ENCODE results near the gene TPRA1. TPM values are rescaled to one million over a fixed set of nuclear protein-coding genes. Genes with fewer than 3 reads are reported as not detected.

TPRA1 gene
- total RNA-seq, 1 donor from 2014 or later = 54.0 TPM

DNA sequence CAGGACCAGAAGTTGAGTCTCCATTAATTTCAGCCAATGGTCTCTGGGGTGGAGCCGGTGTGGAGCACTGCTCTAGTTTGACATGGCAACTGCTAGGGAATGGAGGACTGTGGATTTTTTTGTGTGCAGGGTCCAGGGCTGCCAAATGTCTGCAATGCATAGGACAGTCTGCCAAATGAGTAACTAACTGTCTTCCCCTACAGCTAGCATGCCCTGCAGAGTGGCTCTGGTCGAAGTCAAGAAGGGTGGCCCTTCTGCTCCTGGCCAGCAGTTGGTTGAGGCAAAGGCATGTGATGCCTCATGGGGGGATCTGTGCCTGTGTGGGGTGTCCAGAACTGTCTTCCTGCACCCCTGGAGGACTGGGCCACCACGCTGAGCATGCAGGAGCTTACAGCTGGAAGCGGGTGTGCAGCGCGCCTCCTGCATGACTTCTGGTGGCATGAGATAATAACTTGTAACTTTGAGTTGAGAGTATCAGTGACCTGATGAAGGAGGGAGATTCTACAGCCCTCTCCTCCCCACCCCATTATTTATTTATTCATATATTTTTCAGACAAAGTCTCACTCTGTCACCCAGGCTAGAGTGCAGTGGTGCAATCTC is 4.6 kb downstream of the TPRA1 start:
- DNase-seq (ENCODE audit: extremely low spot score in 2 of 2) = no peak
- intact Hi-C loops (cut with DNase I) = no loop called here
- H3K27me3 ChIP-seq = no peaks in the 10 kb centered on the region
- TF ChIP-seq POLR2AphosphoS5 (IDR thresholded peaks at IDR 0.05; ENCODE audit: insufficient read depth in 1 of 2, low read depth in 1 of 2) (no peak), POLR2A (IDR thresholded peaks at IDR 0.05) (no peak)
- TF ChIP-seq, protein P1, sequence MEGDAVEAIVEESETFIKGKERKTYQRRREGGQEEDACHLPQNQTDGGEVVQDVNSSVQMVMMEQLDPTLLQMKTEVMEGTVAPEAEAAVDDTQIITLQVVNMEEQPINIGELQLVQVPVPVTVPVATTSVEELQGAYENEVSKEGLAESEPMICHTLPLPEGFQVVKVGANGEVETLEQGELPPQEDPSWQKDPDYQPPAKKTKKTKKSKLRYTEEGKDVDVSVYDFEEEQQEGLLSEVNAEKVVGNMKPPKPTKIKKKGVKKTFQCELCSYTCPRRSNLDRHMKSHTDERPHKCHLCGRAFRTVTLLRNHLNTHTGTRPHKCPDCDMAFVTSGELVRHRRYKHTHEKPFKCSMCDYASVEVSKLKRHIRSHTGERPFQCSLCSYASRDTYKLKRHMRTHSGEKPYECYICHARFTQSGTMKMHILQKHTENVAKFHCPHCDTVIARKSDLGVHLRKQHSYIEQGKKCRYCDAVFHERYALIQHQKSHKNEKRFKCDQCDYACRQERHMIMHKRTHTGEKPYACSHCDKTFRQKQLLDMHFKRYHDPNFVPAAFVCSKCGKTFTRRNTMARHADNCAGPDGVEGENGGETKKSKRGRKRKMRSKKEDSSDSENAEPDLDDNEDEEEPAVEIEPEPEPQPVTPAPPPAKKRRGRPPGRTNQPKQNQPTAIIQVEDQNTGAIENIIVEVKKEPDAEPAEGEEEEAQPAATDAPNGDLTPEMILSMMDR (IDR thresholded peaks at IDR 0.05) = no peak
- no peak overlapping the region for H3K4me3 ChIP-seq
- H3K4me1 ChIP-seq = peaks cover 56% of the 10 kb centered on the region
- H3K36me3 ChIP-seq = no peaks in the 10 kb centered on the region
- H3K9me3 ChIP-seq = no peaks in the 10 kb centered on the region
- peak overlapping the region; percentile 70 for H3K27ac ChIP-seq

DNA sequence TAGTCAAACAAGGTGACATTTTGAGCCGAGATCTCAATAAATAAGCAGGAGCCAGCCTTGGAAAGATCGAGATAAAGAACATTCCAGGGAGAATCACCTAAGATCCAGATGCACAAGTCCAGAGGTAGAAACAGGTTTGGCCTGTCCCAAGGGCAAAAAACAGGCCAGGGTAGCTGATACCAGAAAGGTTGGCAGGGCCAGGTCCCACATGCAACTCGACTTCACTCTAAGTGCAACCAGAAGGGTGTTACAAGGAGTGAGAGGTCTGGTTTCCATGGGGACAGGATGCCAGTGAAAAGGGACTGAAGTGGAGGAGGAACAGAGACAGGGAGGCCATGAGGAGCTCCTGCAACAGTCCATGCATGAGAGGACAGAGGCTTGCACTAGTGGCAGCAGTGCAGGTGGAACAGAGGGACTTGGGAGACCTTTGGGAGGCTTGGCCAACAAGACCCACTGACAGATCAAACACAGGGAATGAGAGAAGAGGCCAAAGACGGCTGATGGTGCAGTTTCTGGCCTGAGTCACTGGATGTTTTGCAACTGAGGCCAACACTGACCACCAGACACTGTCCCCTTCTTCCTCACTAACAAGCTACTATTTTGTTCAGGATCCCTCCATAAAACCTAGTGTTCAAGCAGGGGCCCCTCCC is 5.2 kb downstream of the TPRA1 start:
- Histone ChIP-seq H3K4me3 (no peak overlapping the region), H3K4me1 (peaks cover 63% of the 10 kb centered on the region), H3K36me3 (no peaks in the 10 kb centered on the region), H3K9me3 (no peaks in the 10 kb centered on the region), H3K27ac (peak overlapping the region; percentile 70), H3K27me3 (no peaks in the 10 kb centered on the region)
- no peak for DNase-seq (ENCODE audit: extremely low spot score in 2 of 2)
- TF ChIP-seq POLR2A (IDR thresholded peaks at IDR 0.05) = no peak
- TF ChIP-seq, protein P1 (IDR thresholded peaks at IDR 0.05) = no peak
- intact Hi-C loops (cut with DNase I) = no loop called here

DNA sequence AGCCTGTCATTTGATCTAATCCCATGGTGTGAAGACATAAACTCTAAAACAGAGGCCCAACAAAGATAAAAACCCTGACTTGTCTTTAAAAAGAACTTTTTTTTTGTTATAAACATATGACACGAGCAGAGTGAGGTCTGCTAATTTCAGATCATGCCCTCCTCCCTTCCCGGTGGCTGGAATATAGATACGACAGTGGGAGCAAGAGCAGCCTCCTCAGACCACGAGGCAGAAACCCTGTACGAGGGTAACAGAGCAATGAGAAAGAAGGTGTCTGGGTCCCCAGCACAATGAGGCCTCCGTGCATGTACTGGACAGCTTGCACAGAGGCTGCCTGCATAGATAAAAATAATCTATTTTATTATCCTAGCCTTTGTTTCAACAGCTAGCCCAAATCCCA is 5.8 kb downstream of the TPRA1 start:
- intact Hi-C loops (cut with DNase I) = no loop called here
- TF ChIP-seq, protein P1 (IDR thresholded peaks at IDR 0.05) = no peak
- TF ChIP-seq POLR2A (IDR thresholded peaks at IDR 0.05) = no peak
- Histone ChIP-seq H3K4me1 (peaks cover 68% of the 10 kb centered on the region), H3K27me3 (no peaks in the 10 kb centered on the region), H3K4me3 (no peak overlapping the region), H3K36me3 (peaks cover 0 to 3% of the 10 kb centered on the region in 2 donors), H3K27ac (no peak overlapping the region), H3K9me3 (no peaks in the 10 kb centered on the region)
- no peak for DNase-seq (ENCODE audit: extremely low spot score in 2 of 2)

DNA sequence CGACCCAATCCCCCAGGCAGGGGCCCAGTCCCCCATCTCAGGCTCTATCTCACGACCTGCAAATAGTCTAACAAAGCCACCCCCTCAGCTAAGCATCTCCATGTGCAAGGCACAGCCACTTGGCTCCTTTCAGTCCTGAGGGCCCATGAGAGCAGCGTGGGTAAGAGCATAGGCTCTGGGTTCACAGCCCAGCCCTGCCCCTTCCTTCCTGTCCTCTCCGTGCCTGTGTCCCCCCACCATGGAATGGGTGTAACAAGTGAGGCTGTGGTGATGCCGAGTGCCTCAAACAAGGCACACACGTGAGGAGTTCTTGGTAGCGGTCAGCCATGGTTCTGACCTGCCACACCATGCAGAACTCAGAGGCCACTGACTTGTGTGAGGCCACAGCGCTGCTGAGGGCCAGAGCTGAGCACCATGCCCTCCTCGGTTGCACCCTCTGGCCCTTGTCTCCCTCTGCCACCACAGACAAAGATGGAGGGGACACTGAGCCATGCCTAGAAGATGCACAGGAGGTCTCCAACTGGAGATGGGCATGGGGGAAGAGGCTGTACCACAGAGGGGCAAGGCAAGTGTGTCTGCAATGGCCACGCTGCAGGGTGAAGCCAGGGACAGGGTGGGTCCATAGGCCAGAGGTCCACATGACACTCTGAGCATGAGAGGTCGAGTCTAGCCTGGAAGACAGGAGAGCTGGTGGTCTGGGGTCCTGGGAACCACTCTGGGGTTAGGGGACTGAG is 10.0 kb downstream of the TPRA1 start:
- DNase-seq (ENCODE audit: extremely low spot score in 2 of 2) = no peak
- Histone ChIP-seq H3K27me3 (no peaks in the 10 kb centered on the region), H3K4me3 (no peak overlapping the region), H3K36me3 (peaks cover 0 to 9% of the 10 kb centered on the region in 2 donors), H3K4me1 (peaks cover 35% of the 10 kb centered on the region), H3K27ac (no peak overlapping the region), H3K9me3 (no peaks in the 10 kb centered on the region)
- intact Hi-C loops (cut with DNase I) = no loop called here
- TF ChIP-seq POLR2A (IDR thresholded peaks at IDR 0.05) (no peak), POLR2AphosphoS5 (IDR thresholded peaks at IDR 0.05; ENCODE audit: insufficient read depth in 1 of 2, low read depth in 1 of 2) (no peak)
- TF ChIP-seq, protein P1 (IDR thresholded peaks at IDR 0.05) = no peak

DNA sequence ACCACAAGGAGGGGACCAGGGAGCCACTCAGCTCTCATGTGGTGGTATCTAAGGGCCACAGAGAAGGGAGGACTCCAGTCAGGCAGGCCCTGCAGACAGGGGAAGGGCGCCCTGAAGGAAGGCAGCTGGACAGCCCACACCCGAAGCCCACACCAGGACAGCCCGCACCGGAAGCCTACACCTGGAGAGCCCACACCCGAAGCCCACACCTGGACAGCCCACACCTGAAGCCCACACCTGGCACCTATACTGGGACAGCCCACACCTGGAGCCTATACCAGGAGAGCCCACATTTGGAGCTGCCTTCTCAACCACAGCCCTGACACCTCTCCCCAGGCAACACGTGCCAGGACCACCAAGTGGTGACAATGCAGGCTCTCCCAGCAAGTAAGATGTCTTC is 11.7 kb downstream of the TPRA1 start:
- Histone ChIP-seq H3K9me3 (no peaks in the 10 kb centered on the region), H3K4me1 (peaks cover 29% of the 10 kb centered on the region), H3K27me3 (no peaks in the 10 kb centered on the region), H3K4me3 (no peak overlapping the region), H3K27ac (no peak overlapping the region), H3K36me3 (peaks cover 0 to 19% of the 10 kb centered on the region in 2 donors)
- TF ChIP-seq, protein P1 (IDR thresholded peaks at IDR 0.05) = no peak
- TF ChIP-seq POLR2AphosphoS5 (IDR thresholded peaks at IDR 0.05; ENCODE audit: insufficient read depth in 1 of 2, low read depth in 1 of 2) (no peak), POLR2A (IDR thresholded peaks at IDR 0.05) (no peak)
- DNase-seq (ENCODE audit: extremely low spot score in 2 of 2) = no peak
- intact Hi-C loops (cut with DNase I) = loop anchor here (10.0 kb wide), 1 partner anchor 246 kb away; the partner anchor contains the start of gene MGLL
